DOHH2 (cell line): ENCODE data around the gene MUC7.

Source experiments
- EZH2phosphoT487 ChIP-seq: fragments of 200-600 bp; sonication (generic); IDR thresholded peaks from 2 replicates; pipeline ENCODE4 v1.6.1; 2017; ENCODE audit warnings: borderline replicate concordance, mild to moderate bottlenecking, antibody characterized with exemption, low read length, moderate library complexity, mixed read lengths
- TF ChIP-seq, protein P1 (sequence below): fragments of 200-600 bp; sonication (generic); IDR thresholded peaks from one replicate; pipeline ENCODE4 v1.5.1; 2014; ENCODE audit warnings: antibody characterized with exemption, mild to moderate bottlenecking, low read depth, low read length; ENCODE audit not compliant: poor library complexity, severe bottlenecking

DNA sequence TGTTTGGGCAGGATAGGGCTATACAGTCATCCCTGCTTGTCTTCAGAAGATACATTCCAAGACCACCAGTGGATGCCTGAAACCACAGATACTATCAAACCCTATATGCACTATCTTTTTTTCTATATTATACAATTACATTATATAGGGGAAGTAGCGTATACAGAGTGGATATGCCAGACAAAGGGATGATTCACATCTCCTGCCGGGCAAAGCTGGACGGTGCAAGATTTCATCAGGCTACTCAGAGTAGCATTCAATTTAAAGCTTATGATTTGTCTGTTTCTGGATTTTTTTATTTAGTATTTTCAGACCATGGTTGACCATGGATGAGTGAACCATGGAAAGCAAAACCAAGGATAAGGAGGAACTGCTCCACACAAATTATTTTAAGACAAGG lies 39.4 kb downstream of the MUC7 start:
- TF ChIP-seq EZH2phosphoT487 = no peak
- TF ChIP-seq, protein P1, sequence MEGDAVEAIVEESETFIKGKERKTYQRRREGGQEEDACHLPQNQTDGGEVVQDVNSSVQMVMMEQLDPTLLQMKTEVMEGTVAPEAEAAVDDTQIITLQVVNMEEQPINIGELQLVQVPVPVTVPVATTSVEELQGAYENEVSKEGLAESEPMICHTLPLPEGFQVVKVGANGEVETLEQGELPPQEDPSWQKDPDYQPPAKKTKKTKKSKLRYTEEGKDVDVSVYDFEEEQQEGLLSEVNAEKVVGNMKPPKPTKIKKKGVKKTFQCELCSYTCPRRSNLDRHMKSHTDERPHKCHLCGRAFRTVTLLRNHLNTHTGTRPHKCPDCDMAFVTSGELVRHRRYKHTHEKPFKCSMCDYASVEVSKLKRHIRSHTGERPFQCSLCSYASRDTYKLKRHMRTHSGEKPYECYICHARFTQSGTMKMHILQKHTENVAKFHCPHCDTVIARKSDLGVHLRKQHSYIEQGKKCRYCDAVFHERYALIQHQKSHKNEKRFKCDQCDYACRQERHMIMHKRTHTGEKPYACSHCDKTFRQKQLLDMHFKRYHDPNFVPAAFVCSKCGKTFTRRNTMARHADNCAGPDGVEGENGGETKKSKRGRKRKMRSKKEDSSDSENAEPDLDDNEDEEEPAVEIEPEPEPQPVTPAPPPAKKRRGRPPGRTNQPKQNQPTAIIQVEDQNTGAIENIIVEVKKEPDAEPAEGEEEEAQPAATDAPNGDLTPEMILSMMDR = no peak
